GM12878 (cell line): ENCODE results near the gene FAM25G. TPM values are rescaled to one million over a fixed set of nuclear protein-coding genes. Genes with fewer than 3 reads are reported as not detected.

Experiments used
- BCL11A ChIP-seq: IDR thresholded peaks from 2 replicates; pipeline ENCODE4 v1.6.1; 2011; ENCODE audit warnings: low read depth, low read length
- BHLHE40 ChIP-seq, 2 experiments: fragments of 450-650 bp in 1 of 2; IDR thresholded peaks; 2 replicates each; pipeline ENCODE4 v1.6.1; 2011 to 2017; ENCODE audit warnings: low read depth in 2 of 2, borderline replicate concordance in 1 of 2, improper control_type of control experiment in 1 of 2, low read length in 1 of 2, mild to moderate bottlenecking in 1 of 2
- E4F1 ChIP-seq: fragments of 450-650 bp; IDR thresholded peaks from 2 replicates; pipeline ENCODE4 v1.6.1; 2018; ENCODE audit warnings: borderline replicate concordance, mild to moderate bottlenecking; ENCODE audit not compliant: partially characterized antibody
- EP300 ChIP-seq, 2 experiments: fragments of 150-350 bp in 1 of 2; IDR thresholded peaks; 2 replicates each; pipeline ENCODE4 v1.6.1; 2011 to 2012; ENCODE audit warnings: low read depth in 2 of 2, low read length in 2 of 2, borderline replicate concordance in 1 of 2, improper control_type of control experiment in 1 of 2, inconsistent platforms in 1 of 2; ENCODE audit not compliant: control insufficient read depth in 1 of 2
- POLR2A ChIP-seq: IDR thresholded peaks from 2 replicates; pipeline ENCODE4 v1.6.1; 2011; ENCODE audit warnings: low read depth, mild to moderate bottlenecking, low read length
- POLR2AphosphoS2 ChIP-seq: IDR thresholded peaks from 2 replicates; pipeline ENCODE4 v1.6.1; 2011; ENCODE audit warnings: low read depth, mild to moderate bottlenecking, low read length, improper control_type of control experiment, moderate library complexity
- RBBP5 ChIP-seq: fragments of 200-600 bp; sonication (generic); conservative IDR thresholded peaks from 2 replicates; pipeline ENCODE4 v1.6.1; 2016
- STAT1 ChIP-seq: fragments of 450-650 bp; conservative IDR thresholded peaks from 2 replicates; pipeline ENCODE4 v1.6.1; 2014; ENCODE audit warnings: antibody characterized with exemption, mild to moderate bottlenecking
- SUPT20H ChIP-seq: IDR thresholded peaks from 2 replicates; pipeline ENCODE4 v1.6.1; 2011; ENCODE audit warnings: low read depth, mild to moderate bottlenecking, low read length, moderate library complexity, borderline replicate concordance; ENCODE audit not compliant: control insufficient read depth
- ZBTB40 ChIP-seq: fragments of 450-650 bp; IDR thresholded peaks from 2 replicates; pipeline ENCODE4 v1.6.1; 2016; ENCODE audit warnings: mild to moderate bottlenecking, moderate library complexity, borderline replicate concordance
- ZNF687 ChIP-seq: fragments of 450-650 bp; IDR thresholded peaks from 2 replicates; pipeline ENCODE4 v1.6.1; 2017; ENCODE audit warnings: mild to moderate bottlenecking, moderate library complexity
- polyA plus RNA-seq, 11 experiments: library from polyadenylated mRNA; depleted of rRNA in 4 of 11; unstranded in 6 of 11; stranded (reverse) in 5 of 11; fragments of >200 nt; fragmentation: Nextera tagmentation in 4 of 11; fragmentation: Illumina TruSeq in 1 of 11; extraction: Ambion mirVana in 4 of 11; extraction: Trizol in 1 of 11; gene quantifications; 1 replicate in 1 of 11; 2 replicates in 10 of 11; pipeline versions ENCODE4 v1.2.1 to v1.2.3, GENCODE V29; 2011 to 2016; ENCODE audit warnings: inconsistent platforms in 2 of 11, missing spikeins in 2 of 11, low read depth in 1 of 11
- total RNA-seq, 4 experiments: library from RNA; depleted of rRNA in 3 of 4; stranded (reverse); fragments of >200 nt in 3 of 4; fragmentation: Illumina TruSeq in 1 of 4; extraction: Trizol in 1 of 4; gene quantifications; 2 replicates each; pipeline versions ENCODE4 v1.2.1 to v1.2.3, GENCODE V29; 2013 to 2021
- TF ChIP-seq, protein P1 (sequence below): fragments of 150-350 bp; IDR thresholded peaks from 2 replicates; pipeline ENCODE4 v1.6.1; 2014; ENCODE audit warnings: mild to moderate bottlenecking, low read depth, low read length

Gene FAM25G
- total and polyA plus RNA-seq, 10 of the 15 experiments (the other 5 are each of a cell fraction or from before 2014, with no cell fraction given) = not detected

DNA sequence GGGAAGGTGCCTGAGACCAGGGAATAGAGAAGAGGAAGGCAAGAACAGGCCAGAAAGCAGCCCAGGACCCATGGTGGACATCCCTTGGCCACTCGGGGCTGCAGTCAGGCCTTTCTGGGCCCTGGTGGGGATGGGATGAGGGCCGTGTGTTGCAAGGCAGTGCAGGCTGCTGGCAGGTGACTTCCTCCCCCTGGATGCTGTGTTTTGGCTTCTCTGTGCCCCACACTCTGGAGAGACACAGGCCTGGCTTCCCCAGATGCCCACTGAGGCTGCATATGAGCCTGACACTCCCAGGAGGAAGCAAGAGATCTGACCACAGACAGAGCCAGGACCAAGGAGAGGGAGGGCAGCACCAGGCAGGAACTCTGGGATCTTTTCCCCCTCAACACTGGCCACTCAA lies 47.5 kb downstream of the FAM25G start (continued):
- TF ChIP-seq ZBTB40 (no peak), RBBP5 (no peak), BHLHE40 (IDR thresholded peaks at IDR 0.05; ENCODE audit: borderline replicate concordance in 1 of 2, low read depth in 2 of 2, low read length in 1 of 2) (no peak), BCL11A (no peak), STAT1 (no peak), EP300 (IDR thresholded peaks at IDR 0.05; ENCODE audit: borderline replicate concordance in 1 of 2, control insufficient read depth in 1 of 2, low read depth in 2 of 2, low read length in 2 of 2) (no peak), POLR2AphosphoS2 (no peak), POLR2A (no peak), E4F1 (no peak), SUPT20H (no peak), ZNF687 (no peak)
- TF ChIP-seq, protein P1, sequence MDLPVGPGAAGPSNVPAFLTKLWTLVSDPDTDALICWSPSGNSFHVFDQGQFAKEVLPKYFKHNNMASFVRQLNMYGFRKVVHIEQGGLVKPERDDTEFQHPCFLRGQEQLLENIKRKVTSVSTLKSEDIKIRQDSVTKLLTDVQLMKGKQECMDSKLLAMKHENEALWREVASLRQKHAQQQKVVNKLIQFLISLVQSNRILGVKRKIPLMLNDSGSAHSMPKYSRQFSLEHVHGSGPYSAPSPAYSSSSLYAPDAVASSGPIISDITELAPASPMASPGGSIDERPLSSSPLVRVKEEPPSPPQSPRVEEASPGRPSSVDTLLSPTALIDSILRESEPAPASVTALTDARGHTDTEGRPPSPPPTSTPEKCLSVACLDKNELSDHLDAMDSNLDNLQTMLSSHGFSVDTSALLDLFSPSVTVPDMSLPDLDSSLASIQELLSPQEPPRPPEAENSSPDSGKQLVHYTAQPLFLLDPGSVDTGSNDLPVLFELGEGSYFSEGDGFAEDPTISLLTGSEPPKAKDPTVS = no peak
